ENCODE data around the gene TGFB1. TPM values are rescaled to one million over a fixed set of nuclear protein-coding genes. Genes with fewer than 3 reads are reported as not detected.

The TGFB1 gene
- total RNA-seq, 1 experiment from 2014 or later: 102 TPM

- Histone ChIP-seq H3K27me3 (replicated peaks; ENCODE audit: insufficient read depth, low read depth, low read length, poor library complexity) (no peaks in the 10 kb centered on the region), H3K4me3 (ENCODE audit: low read depth, low read length, poor library complexity, severe bottlenecking) (no peak overlapping the region), H3K27ac (ENCODE audit: low read depth, low read length, poor library complexity, severe bottlenecking) (no peak overlapping the region), H3K36me3 (ENCODE audit: insufficient read depth, low read length, poor library complexity, severe bottlenecking) (peaks cover 67% of the 10 kb centered on the region), H3K4me1 (ENCODE audit: insufficient read depth, low read length, poor library complexity, severe bottlenecking) (peaks cover 9% of the 10 kb centered on the region), H3K9me3 (ENCODE audit: low read depth, low read length, poor library complexity, severe bottlenecking) (no peaks in the 10 kb centered on the region)
- BruUV-seq (replicated peaks): no TSS peak
- POLR2A ChIA-PET (ENCODE audit: low non-redundant PET): no interaction called here
- no peak for DNase-seq (ENCODE audit: low spot score)
- CTCF ChIA-PET: no interaction called here
- TF ChIP-seq EZH2 (IDR thresholded peaks at IDR 0.05; ENCODE audit: borderline replicate concordance, low read depth, low read length, poor library complexity, severe bottlenecking) (no peak), CTCF (conservative IDR thresholded peaks at IDR 0.05; ENCODE audit: low read depth, low read length) (no peak)
- intact Hi-C loops (cut with micrococcal nuclease; ENCODE audit: unreplicated experiment): no loop called here
These were observed 34.1 kb downstream of the TGFB1 start for GRCh38 chr19:41319500-41320184.

DNA sequence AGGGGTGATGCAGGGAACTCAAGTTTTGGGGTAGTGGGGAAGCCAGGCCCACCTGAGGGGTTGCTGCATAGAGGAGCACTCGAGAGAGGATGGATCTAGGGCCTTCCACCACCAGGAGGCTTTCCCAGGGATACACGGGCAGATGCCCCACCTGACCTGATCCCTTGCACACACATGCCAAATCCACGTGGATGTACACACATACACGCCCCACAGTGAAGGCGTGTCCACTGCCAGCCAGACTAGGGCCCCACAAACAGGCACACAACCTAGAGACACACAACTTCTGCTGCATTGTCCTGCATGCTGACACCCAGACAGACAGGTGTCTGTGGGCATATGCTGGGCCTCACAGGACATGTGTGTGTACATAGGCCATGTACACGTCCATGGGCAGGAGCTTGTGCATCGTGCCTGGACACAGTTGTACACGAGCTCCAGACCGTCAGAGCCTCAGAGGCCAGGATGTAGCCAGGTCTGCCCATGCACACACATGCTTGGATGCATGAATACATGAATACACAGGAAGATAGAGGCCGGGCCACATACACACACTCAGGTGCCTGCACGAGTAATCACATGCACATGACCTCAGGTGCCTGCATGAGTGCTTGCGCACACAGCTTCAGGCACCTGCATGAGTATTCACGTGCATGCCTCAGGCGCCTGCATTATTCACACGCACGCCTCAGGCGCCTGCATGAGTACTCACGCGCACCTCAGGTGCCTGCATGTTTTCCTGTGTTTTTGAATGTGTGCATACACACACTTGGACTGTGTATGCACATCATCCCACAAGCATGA is 34.8 kb downstream of the TGFB1 start:
- no TSS peak for BruUV-seq (replicated peaks)
- intact Hi-C loops (cut with micrococcal nuclease; ENCODE audit: unreplicated experiment): no loop called here
- Histone ChIP-seq H3K27me3 (replicated peaks; ENCODE audit: insufficient read depth, low read depth, low read length, poor library complexity) (no peaks in the 10 kb centered on the region), H3K9me3 (ENCODE audit: low read depth, low read length, poor library complexity, severe bottlenecking) (no peaks in the 10 kb centered on the region), H3K4me1 (ENCODE audit: insufficient read depth, low read length, poor library complexity, severe bottlenecking) (peaks cover 8% of the 10 kb centered on the region), H3K36me3 (ENCODE audit: insufficient read depth, low read length, poor library complexity, severe bottlenecking) (peaks cover 69% of the 10 kb centered on the region), H3K4me3 (ENCODE audit: low read depth, low read length, poor library complexity, severe bottlenecking) (no peak overlapping the region), H3K27ac (ENCODE audit: low read depth, low read length, poor library complexity, severe bottlenecking) (no peak overlapping the region)
- ChIA-PET CTCF (no interaction called here), POLR2A (ENCODE audit: low non-redundant PET) (no interaction called here)
- DNase-seq (ENCODE audit: low spot score): no peak
- TF ChIP-seq EZH2 (IDR thresholded peaks at IDR 0.05; ENCODE audit: borderline replicate concordance, low read depth, low read length, poor library complexity, severe bottlenecking) (no peak), CTCF (conservative IDR thresholded peaks at IDR 0.05; ENCODE audit: low read depth, low read length) (no peak)

DNA sequence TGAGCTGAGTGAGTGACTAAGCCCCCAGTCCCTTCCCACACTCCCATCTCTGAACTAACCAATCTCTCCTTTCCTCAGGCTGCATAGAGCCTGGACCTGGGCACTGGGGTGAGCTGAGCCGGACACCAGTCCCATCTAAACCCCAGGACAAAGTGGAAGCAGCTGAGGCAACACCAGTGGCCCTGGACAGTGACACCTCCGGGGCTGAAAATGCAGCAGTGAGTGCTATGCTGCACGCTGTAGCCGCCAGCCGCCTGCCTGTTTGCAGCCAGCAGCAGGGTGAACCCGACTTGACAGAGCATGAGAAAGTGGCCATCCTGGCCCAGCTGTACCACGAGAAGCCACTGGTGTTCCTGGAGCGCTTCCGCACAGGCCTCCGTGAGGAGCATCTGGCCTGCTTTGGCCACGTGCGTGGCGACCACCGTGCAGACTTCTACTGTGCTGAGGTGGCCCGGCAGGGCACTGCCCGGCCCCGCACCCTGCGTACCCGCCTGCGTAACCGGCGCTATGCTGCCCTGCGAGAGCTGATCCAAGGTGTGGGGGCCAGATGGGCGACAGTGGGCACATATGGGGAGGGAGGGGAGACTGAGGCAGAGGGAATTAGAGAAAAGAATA is 37.3 kb downstream of the TGFB1 start:
- BruUV-seq (replicated peaks): no TSS peak
- ChIA-PET CTCF (no interaction called here), POLR2A (ENCODE audit: low non-redundant PET) (no interaction called here)
- no peak overlapping the region for H3K27ac ChIP-seq (ENCODE audit: low read depth, low read length, poor library complexity, severe bottlenecking)
- no peaks in the 10 kb centered on the region for H3K9me3 ChIP-seq (ENCODE audit: low read depth, low read length, poor library complexity, severe bottlenecking)
- H3K4me3 ChIP-seq (ENCODE audit: low read depth, low read length, poor library complexity, severe bottlenecking): no peak overlapping the region
- peaks cover 68% of the 10 kb centered on the region for H3K36me3 ChIP-seq (ENCODE audit: insufficient read depth, low read length, poor library complexity, severe bottlenecking)
- no peak for DNase-seq (ENCODE audit: low spot score)
- H3K27me3 ChIP-seq (replicated peaks; ENCODE audit: insufficient read depth, low read depth, low read length, poor library complexity): no peaks in the 10 kb centered on the region
- intact Hi-C loops (cut with micrococcal nuclease; ENCODE audit: unreplicated experiment): no loop called here
- H3K4me1 ChIP-seq (ENCODE audit: insufficient read depth, low read length, poor library complexity, severe bottlenecking): no peaks in the 10 kb centered on the region
- TF ChIP-seq EZH2 (IDR thresholded peaks at IDR 0.05; ENCODE audit: borderline replicate concordance, low read depth, low read length, poor library complexity, severe bottlenecking) (no peak), CTCF (conservative IDR thresholded peaks at IDR 0.05; ENCODE audit: low read depth, low read length) (no peak)
